Fibroblast of mammary gland (primary cell): Measurements from ENCODE around the gene HDDC3.

Source experiments
- DNase-seq: peaks from one replicate; pipeline ENCODE4 v3.0.0-alpha.2; 2010; ENCODE audit warnings: low read depth
- H3K4me3 ChIP-seq: 2 replicates; pipeline ENCODE4 v1.5.1; 2011; ENCODE audit warnings: low read depth, mild to moderate bottlenecking, low read length, moderate library complexity; ENCODE audit not compliant: control insufficient read depth
- TF ChIP-seq, protein P1 (sequence below): conservative IDR thresholded peaks from 2 replicates; pipeline ENCODE4 v1.5.1; 2011; ENCODE audit warnings: low read depth, low read length, inconsistent platforms; ENCODE audit not compliant: control insufficient read depth, insufficient read depth

Gene HDDC3

DNA sequence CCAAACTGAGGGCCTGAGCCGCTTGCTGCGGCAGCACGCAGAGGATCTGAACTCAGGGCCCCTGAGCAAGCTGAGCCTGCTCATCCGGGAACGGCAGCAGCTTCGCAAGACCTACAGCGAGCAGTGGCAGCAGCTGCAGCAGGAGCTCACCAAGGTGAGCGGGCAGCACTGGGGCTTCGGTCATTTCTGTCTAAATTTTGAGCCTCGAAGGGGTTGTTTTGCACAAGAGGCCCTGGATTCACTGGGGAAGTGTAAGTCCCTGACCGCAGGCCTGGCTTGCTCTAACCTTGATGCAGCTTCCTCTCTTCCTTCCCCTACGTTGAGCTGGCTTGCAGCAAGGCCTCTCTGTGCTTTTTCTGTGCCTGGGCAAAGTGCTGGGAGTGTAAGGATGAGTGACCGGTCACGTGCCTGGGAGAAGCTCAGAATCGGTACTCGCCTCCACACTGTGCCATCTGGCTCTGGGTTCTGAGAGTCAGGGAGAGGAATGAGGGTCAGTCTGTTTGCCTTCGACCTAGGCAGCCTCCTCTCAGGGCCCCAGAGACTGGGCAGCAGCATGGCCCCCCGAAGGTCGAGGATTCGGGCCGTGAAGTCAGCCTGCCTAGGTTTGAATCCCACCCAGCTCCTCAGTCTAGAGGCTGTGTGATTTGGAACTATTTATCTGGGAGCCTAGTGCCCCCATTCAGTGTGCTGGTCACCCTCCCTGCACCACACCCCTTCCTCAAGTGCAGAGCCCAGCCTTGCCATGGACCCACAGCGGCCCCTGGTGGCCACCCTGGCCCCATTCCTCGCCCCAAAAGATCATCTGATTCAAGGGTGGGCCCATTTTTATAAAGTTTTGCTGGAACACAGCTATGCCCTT, 46.7 kb downstream of the HDDC3 start:
- TF ChIP-seq, protein P1, sequence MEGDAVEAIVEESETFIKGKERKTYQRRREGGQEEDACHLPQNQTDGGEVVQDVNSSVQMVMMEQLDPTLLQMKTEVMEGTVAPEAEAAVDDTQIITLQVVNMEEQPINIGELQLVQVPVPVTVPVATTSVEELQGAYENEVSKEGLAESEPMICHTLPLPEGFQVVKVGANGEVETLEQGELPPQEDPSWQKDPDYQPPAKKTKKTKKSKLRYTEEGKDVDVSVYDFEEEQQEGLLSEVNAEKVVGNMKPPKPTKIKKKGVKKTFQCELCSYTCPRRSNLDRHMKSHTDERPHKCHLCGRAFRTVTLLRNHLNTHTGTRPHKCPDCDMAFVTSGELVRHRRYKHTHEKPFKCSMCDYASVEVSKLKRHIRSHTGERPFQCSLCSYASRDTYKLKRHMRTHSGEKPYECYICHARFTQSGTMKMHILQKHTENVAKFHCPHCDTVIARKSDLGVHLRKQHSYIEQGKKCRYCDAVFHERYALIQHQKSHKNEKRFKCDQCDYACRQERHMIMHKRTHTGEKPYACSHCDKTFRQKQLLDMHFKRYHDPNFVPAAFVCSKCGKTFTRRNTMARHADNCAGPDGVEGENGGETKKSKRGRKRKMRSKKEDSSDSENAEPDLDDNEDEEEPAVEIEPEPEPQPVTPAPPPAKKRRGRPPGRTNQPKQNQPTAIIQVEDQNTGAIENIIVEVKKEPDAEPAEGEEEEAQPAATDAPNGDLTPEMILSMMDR: peak; percentile 98
- peak; percentile 70 for DNase-seq
- H3K4me3 ChIP-seq: no peak overlapping the region

DNA sequence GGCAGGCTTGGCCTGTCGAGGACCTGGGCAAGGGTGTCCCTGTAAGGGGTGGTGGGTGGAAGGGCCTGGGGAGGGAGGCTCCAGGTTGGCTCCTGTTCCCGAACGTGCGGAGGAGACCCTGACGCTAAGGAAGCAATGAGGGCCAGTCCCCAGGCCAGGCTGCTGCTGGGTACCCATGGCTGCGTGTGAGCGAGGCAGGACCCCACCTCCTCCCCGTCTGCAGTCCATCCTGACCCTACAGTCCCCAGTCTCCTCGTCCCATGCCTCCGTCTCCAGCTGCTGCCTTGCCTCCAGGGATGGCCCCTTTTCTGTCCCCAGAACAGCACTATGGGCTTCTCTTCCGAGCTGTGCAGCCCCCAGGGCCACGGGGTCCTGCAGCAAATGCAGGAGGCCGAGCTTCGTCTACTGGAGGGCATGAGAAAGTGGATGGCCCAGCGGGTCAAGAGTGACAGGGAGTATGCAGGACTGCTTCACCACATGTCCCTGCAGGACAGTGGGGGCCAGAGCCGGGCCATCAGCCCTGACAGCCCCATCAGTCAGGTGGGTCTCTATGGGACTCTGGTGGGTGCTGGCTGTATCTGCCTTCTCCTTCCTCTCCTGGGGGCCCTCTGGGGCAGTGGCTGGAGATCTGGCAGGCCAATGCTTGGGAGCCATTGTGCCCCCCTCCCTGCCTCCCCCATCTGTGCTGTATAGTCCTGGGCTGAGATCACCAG, 47.5 kb downstream of the HDDC3 start:
- peak overlapping the region; percentile 36 for H3K4me3 ChIP-seq
- no peak for DNase-seq
- TF ChIP-seq, protein P1: no peak

DNA sequence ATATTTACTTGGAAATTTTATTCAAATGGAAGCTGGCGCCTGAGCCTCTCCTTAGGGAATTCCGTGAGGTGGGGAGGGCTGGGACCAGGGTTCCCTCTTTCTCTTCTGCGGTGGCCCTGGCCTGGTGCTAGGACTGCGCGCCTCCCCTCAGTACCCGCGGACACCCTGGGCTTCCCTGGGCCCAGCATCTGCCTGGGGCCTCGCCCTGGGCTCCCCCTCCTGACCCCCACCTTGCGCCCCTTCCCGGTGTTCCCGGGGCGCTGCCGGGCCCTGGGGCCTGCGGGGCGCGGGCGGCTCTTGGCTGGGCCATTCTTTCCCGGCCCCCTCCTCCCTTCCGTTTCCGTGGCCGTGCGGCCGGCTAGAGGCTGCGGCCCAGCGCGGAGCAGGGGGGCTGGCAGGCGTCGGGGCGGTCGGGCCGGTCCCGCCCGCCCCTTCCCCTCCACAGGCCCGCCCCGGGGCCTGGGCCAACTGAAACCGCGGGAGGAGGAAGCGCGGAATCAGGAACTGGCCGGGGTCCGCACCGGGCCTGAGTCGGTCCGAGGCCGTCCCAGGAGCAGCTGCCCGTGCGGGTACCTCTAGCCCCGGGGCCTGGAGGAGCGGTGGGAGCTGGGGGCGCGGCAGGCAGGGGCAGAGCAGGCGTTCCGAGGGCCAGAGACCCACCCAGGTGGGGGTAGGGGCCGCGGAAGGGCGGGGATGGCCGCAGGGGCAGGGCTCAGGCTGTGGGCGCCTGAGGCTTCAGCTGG, 48.2 kb downstream of the HDDC3 start, which contains the start of gene FES:
TSS of gene FES (plus strand) at position 529 of the 743 bp plus-strand sequence. CDS start 542 bp downstream, outside the sequence.
- peak within 1 kb of the TSS; percentile 36 for H3K4me3 ChIP-seq
- TF ChIP-seq, protein P1: no peak
- DNase-seq: no peak

DNA sequence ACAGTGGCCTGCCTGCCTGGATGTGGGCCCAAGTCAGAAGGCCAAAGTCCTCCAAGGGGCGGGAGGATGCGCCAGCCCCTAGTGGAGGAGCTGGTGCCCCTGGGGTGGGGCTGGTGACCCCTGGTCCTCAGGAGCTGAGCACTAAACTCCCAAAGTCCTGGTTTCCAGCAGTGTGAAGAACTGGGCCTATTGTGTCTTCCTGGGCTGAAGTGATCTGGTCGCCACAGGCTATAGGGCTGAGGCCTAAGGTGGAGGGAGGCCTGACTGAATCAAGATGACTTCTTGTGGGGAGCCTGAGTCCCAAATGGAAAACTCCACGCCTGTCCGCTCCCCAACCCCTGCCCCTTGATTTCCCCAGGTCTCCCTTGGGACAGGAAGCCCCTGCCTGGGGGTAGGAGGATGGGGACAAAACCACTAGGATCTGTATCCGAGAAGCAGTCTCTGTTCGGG, 48.8 kb downstream of the HDDC3 start:
- peak overlapping the region; percentile 19 for H3K4me3 ChIP-seq
- no peak for DNase-seq

DNA sequence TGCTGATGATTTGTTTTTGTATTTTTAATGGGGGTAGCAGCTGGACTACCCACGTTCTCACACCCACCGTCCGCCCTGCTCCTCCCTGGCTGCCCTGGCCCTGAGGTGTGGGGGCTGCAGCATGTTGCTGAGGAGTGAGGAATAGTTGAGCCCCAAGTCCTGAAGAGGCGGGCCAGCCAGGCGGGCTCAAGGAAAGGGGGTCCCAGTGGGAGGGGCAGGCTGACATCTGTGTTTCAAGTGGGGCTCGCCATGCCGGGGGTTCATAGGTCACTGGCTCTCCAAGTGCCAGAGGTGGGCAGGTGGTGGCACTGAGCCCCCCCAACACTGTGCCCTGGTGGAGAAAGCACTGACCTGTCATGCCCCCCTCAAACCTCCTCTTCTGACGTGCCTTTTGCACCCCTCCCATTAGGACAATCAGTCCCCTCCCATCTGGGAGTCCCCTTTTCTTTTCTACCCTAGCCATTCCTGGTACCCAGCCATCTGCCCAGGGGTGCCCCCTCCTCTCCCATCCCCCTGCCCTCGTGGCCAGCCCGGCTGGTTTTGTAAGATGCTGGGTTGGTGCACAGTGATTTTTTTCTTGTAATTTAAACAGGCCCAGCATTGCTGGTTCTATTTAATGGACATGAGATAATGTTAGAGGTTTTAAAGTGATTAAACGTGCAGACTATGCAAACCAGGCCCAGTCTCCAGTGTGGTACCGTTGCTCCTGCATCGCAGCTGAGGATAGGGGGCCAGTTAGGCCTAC, 49.4 kb downstream of the HDDC3 start:
- TF ChIP-seq, protein P1: no peak
- DNase-seq: no peak
- no peak overlapping the region for H3K4me3 ChIP-seq

More for the DNA sequence above, 48.8 kb downstream of the HDDC3 start:
- TF ChIP-seq, protein P1: no peak
